ENCODE measurements around the gene IREB2. TPM values are rescaled to one million over a fixed set of nuclear protein-coding genes. Genes with fewer than 3 reads are reported as not detected.

Gene IREB2
- total and polyA plus RNA-seq, 2 donors (not counting 3 experiments of a cell fraction or from before 2014, with no cell fraction given): 12.7 to 51.4 TPM

DNA sequence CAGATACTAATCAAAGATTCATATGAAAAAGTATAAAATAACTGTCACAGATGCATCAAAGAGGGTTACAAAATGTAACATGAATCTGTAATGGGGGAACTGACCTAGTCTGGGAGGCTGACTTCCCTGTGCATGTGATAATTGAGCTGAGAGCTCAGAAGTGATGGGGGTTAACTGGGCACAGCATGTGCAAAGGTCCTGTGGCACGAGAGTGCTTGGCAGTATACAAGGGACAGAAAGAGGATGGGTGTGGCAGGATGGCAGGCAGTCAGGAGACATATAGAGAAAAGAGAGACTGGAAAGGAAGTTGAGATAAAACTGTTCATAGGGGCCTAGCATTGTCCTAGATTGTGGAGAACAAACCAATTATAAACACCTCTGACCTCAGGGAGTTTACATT, 47.8 kb upstream of the IREB2 start:
- H3K9ac ChIP-seq (replicated peaks; ENCODE audit: extremely low read depth, insufficient read depth, low read length): no peak overlapping the region
- no peak for TF ChIP-seq EZH2 (IDR thresholded peaks at IDR 0.05; ENCODE audit: borderline replicate concordance, low read depth, low read length, severe bottlenecking)
- no peak for TF ChIP-seq MAX (IDR thresholded peaks at IDR 0.05; ENCODE audit: insufficient read depth, insufficient read length)
- no peak for TF ChIP-seq POLR2A (IDR thresholded peaks at IDR 0.05; ENCODE audit: low read depth, low read length)
- no peaks in the 10 kb centered on the region for H3K9me1 ChIP-seq (replicated peaks; ENCODE audit: control insufficient read depth, extremely low read depth, insufficient read depth, low read length)
- H3K4me1 ChIP-seq (ENCODE audit: control insufficient read depth, extremely low read depth, insufficient read depth, low read length): no peaks in the 10 kb centered on the region
- H3K9me3 ChIP-seq (replicated peaks; ENCODE audit: control insufficient read depth, insufficient read depth, low read length): no peaks in the 10 kb centered on the region
- dilution Hi-C loops (cut with MboI; ENCODE audit: extremely low pct_ligation_motif_present, low sequenced_read_pairs): no loop called here
- H3K79me2 ChIP-seq (ENCODE audit: control insufficient read depth, insufficient read depth, low read length): no peaks in the 10 kb centered on the region
- no peak for FAIRE-seq
- H2AFZ ChIP-seq (ENCODE audit: low read depth, low read length): no peak overlapping the region
- ChIA-PET POLR2A (no interaction called here), CTCF (interaction anchor here (1.2 kb wide), 1 partner anchor 32 kb away, joined by 3 read pairs; no protein-coding TSS in a partner anchor)
- intact Hi-C loops (cut with micrococcal nuclease): no loop called here
- H4K20me1 ChIP-seq (replicated peaks; ENCODE audit: control insufficient read depth, extremely low read depth, insufficient read depth, low read length): no peaks in the 10 kb centered on the region
- H3K27me3 ChIP-seq (ENCODE audit: control insufficient read depth in 2 of 2, insufficient read depth in 2 of 2, low read length in 2 of 2): peaks cover 12 to 20% of the 10 kb centered on the region in 2 experiments
- H3K4me2 ChIP-seq (ENCODE audit: insufficient read depth, low read length): no peak overlapping the region
- H3K4me3 ChIP-seq (replicated peaks in 1 of 3; ENCODE audit: insufficient read depth in 1 of 3, low read depth in 1 of 3, low read length in 3 of 3): no peak overlapping the region
- no peak overlapping the region for H3K27ac ChIP-seq (ENCODE audit: insufficient read depth, low read depth, low read length)
- no TSS peak for BruUV-seq (replicated peaks)
- DNase-seq (ENCODE audit: low read depth, low spot score): no peak
- no peaks in the 10 kb centered on the region for H3K36me3 ChIP-seq (ENCODE audit: control insufficient read depth in 2 of 2, extremely low read depth in 1 of 2, insufficient read depth in 2 of 2, low read length in 2 of 2)

- DNase-seq (ENCODE audit: low read depth, low spot score): no peak
- Histone ChIP-seq H3K27ac (ENCODE audit: insufficient read depth, low read depth, low read length) (no peak overlapping the region), H3K9me3 (replicated peaks; ENCODE audit: control insufficient read depth, insufficient read depth, low read length) (no peaks in the 10 kb centered on the region), H3K79me2 (ENCODE audit: control insufficient read depth, insufficient read depth, low read length) (no peaks in the 10 kb centered on the region), H3K4me1 (ENCODE audit: control insufficient read depth, extremely low read depth, insufficient read depth, low read length) (no peaks in the 10 kb centered on the region), H3K9ac (replicated peaks; ENCODE audit: extremely low read depth, insufficient read depth, low read length) (no peak overlapping the region), H3K36me3 (ENCODE audit: control insufficient read depth in 2 of 2, extremely low read depth in 1 of 2, insufficient read depth in 2 of 2, low read length in 2 of 2) (no peaks in the 10 kb centered on the region), H3K9me1 (replicated peaks; ENCODE audit: control insufficient read depth, extremely low read depth, insufficient read depth, low read length) (no peaks in the 10 kb centered on the region), H4K20me1 (replicated peaks; ENCODE audit: control insufficient read depth, extremely low read depth, insufficient read depth, low read length) (no peaks in the 10 kb centered on the region), H3K4me3 (replicated peaks in 1 of 3; ENCODE audit: insufficient read depth in 1 of 3, low read depth in 1 of 3, low read length in 3 of 3) (no peak overlapping the region), H2AFZ (ENCODE audit: low read depth, low read length) (no peak overlapping the region), H3K4me2 (ENCODE audit: insufficient read depth, low read length) (no peak overlapping the region), H3K27me3 (ENCODE audit: control insufficient read depth in 2 of 2, insufficient read depth in 2 of 2, low read length in 2 of 2) (peaks cover 14 to 15% of the 10 kb centered on the region in 2 experiments)
- no TSS peak for BruUV-seq (replicated peaks)
- TF ChIP-seq CTCF (IDR thresholded peaks at IDR 0.05; ENCODE audit: extremely low read depth in 1 of 2, insufficient read depth in 1 of 2, low read depth in 1 of 2, low read length in 2 of 2): no peak
- no peak for TF ChIP-seq EZH2 (IDR thresholded peaks at IDR 0.05; ENCODE audit: borderline replicate concordance, low read depth, low read length, severe bottlenecking)
- no peak for TF ChIP-seq MAX (IDR thresholded peaks at IDR 0.05; ENCODE audit: insufficient read depth, insufficient read length)
- no peak for TF ChIP-seq GATA2 (IDR thresholded peaks at IDR 0.05; ENCODE audit: insufficient read depth, insufficient read length, low read depth, low read length)
- no peak for TF ChIP-seq JUN (IDR thresholded peaks at IDR 0.05; ENCODE audit: borderline replicate concordance, insufficient read depth, insufficient read length, low read depth)
- TF ChIP-seq MYC (IDR thresholded peaks at IDR 0.05; ENCODE audit: low read depth, low read length): no peak
- no peak for TF ChIP-seq FOS (IDR thresholded peaks at IDR 0.05; ENCODE audit: borderline replicate concordance, insufficient read depth, low read length)
- TF ChIP-seq POLR2AphosphoS5 (IDR thresholded peaks at IDR 0.05; ENCODE audit: insufficient read depth, low read depth, low read length): no peak
- no peak for TF ChIP-seq POLR2A (IDR thresholded peaks at IDR 0.05; ENCODE audit: low read depth, low read length)
- dilution Hi-C loops (cut with MboI; ENCODE audit: extremely low pct_ligation_motif_present, low sequenced_read_pairs): no loop called here
- no peak for FAIRE-seq
- intact Hi-C loops (cut with micrococcal nuclease): no loop called here
- POLR2A ChIA-PET: no interaction called here
- CTCF ChIA-PET: interaction anchor here (1.2 kb wide), 1 partner anchor 32 kb away, joined by 3 read pairs; no protein-coding TSS in a partner anchor
Measured at GRCh38 chr15:78390826-78391225, 47.2 kb upstream of the IREB2 start.

Data from endothelial cell of umbilical vein (primary cell).